ENCODE results near the gene PCCB.
A peak's percentile ranks its signal among the peaks of the same experiment; 100 is the strongest.
"Not testable (repeated sequence)": the region's sequence is repeated elsewhere in the genome, so short reads cannot be mapped to it uniquely, and the experiment has no call there.

PCCB gene

DNA sequence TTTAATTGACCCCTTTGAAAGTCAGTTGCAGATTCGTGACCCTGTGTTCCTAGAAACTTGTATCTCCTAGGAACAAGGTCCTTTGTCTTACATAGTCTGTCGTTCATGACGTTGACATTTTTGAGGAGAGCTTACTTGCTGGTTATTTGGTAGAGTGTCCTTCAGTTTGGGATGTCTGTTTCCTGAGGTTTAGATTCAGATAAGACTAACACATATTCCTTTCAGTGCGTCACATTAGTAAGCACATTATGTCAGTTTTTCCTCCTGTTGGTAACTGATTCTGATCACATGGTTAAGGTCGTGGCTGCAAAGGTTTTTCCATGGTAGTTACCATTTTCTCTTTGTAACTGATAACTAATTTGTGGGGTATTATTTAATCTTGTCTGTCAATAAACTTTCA, 80.8 kb downstream of the PCCB start:
- DNase-seq, result no peak

DNA sequence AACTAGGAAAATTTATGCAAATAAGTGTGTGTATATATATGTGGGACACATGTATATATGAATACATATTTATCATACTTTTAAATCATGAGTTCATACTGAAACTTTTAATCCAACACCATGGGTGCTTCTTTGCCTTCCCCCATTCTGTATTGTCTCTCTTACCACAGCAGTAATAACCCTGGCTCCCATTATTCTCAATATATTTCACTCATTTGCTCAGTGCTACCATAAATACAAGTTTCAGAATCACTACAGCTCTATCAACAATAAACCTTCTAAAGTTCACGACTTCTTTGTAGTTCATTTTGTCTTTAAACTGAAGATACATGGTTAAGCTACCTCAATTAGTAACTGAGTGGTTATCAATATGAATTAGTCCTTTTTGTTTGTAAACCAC, 82.2 kb downstream of the PCCB start:
- DNase-seq, result no peak

DNA sequence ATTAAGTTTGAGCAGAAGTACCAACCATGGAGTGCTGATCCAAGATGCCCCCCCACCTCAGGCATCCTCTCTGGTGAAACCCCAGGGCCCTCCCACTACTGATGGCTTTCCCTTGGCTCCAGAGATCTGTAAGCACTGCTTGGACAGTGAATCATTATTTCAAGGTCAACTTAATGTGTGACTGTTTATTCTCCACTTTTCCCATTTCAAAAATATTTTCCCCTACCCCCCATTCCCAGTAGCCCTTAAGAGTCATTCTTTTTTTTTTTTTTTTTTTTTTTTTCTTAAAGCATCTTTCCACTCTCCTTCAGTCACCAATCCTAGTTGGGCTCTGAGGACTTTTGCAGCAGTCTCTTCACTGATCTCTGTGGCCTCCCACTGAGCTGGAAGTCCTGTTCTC, 82.6 kb downstream of the PCCB start:
- DNase-seq, result no peak

DNA sequence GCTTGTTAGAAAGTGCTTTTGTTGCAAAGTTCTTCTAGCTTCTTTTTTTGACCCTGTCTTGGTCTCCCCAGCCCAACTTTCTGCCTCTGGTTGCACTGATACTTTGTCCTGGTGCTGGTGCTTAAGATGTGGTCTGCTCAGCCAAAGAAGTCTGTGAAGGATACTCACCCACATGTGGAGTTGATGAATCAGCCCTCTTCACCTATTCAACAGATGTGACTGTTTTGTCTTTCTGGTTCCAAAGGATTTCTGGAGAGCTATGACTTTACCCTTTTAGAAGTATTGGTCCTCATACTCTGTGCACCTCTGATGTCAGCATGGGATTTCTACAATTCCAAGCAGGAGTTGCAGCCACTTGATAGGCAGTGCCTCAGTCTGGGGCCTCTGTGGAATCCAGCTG, 84.1 kb downstream of the PCCB start:
- no peak for DNase-seq

DNA sequence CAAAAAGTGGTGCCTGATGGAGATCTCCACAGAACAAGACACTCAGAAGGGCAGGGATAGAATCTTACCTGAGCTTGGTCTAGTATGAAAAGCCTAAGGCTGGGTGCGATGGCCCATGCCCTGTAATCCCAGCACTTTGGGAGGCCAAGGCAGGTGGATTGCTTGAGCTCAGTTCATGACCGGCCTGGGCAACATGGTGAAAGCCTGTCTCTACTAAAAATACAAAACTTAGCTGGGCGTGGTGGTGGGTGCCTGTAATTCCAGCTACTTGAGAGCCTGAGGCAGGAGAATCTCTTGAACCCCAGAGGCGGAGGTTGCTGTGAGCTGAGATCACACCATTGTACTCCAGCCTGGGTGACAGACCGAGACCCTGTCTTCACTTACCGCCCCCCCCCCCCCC, 84.6 kb downstream of the PCCB start:
- DNase-seq, result not testable (repeated sequence)

DNA sequence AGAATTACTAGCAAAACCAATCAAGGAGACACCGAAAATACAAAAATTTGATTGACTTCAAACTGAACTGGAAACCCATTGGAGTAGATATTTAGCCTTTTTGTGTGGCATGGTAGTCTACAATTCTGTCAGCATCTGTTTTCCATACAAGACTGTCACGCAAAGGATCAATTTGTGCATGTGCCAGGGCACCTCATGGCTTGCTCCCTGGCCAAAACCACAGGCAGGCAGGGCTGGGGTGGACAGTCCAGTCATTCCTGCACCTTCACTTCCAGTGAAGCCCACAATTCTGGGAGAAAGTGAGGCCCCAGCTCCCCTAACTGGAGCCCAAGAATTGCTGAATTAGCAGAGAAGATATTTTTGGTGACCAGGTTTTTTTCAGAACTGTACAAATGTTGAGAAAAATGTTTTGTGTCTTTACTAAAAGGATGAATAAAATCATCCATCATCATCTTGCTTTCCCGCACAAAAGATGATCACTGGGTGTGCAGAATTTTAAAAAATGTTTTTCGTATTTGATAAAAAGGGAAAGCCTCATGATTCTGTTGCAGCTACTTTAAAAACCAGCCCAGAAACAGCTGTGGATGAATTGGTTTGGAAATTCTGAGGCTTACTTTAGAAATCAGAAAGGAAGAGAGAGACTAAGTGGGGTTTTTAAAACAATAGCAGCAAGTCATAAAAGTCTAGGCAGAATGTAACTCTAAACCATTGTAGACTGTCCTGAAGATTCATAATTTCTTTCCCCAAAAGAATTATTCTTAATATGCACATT, 86.4 kb downstream of the PCCB start:
- DNase-seq, result peak; percentile 28

GRCh38 chr3:136343446-136343845, 93.3 kb downstream of the PCCB start:
- DNase-seq, result no peak

DNA sequence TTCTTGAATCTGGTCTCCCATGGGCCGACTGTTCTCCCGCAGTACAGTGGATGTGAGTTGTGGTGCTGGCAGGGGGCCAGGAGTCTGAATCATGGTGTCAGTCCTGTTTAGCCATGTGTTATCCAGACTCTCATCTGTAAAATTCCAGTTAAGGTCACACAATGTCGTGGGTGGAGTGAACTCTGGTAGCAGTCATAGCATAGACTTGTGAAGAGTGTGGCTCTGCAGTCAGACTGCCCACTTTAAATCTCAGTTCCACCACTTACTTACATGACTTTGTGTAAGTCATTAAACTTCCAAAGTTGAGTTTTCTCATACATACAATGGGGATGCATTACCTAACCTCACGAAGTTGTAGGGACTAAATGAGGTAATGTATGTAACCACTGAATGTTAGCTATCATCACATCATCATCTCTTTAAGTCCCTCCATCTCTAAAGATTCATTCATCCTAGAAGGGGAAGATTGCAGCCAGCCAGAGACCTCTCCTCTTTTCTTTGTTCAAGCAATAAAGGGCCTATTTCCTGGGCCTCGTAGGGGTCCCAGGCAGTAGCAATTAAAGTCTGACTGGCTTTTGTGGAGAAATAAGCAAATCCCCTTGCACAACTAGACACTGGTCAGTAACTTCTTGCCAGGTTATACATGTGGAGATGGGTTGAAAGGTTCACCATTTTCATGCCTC, 93.9 kb downstream of the PCCB start:
- DNase-seq, result peak; percentile 35

- DNase-seq, result no peak
Observed at GRCh38 chr3:136346486-136346885, 96.3 kb downstream of the PCCB start.

DNA sequence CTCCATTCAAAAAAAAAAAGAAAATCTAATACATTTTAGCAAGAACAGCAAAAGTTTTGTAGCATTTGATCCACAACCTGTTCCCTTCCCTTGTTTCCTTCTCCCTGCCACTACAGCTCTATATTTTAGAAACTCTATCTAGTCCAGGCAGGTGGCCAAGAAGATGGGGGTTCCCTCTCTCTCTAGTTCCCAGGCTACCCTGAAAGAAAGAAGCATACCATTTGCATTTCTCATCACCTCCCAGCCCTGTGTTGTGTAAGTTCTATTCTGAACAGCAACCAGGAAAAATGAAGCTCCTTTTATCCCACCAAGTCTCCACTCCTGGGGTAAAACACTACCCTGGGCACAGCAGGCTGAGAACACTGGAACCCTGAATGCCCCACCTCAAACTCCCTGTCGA, 100.0 kb downstream of the PCCB start:
- no peak for DNase-seq

GRCh38 chr3:136350557-136350956, 100.4 kb downstream of the PCCB start:
- no peak for DNase-seq

- no peak for DNase-seq
Observed at GRCh38 chr3:136351351-136351750, 101.2 kb downstream of the PCCB start.

DNA sequence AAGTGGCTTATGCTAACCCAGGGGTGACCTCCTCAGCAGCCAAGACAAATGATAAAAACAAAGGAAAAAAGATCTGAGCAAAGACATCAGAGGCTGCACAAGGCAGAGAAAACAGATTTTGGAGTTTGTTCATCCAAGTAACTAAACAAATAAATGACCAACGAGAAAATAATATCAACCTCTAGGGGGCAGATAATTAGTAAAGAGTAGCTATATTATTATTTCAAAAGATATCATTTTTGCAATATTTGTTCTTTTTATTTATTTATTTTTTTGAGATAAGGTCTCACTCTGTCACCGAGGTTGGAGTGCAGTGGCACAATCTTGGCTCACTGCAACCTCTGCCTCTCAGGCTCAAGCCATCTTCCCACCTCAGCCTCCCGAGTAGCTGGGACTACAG, 101.8 kb downstream of the PCCB start:
- no peak for DNase-seq

DNA sequence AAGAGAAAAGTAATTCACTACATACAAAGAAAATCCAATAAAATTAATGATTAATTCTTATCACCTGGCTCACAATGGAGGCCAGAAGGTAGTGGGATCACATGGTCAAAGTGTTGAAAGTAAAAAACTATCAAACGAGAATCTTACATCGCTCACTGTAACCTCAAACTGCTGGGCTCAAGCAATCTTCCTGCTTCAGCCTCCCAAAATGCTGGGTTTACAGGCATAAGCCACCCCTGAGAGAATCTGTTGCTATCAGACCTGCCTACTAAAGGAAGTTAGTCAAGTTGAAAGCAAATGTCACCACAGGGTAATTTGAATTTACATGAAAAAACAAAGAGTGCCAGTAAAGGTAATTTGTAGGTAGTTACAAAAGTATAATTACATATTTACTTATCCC, 103.3 kb downstream of the PCCB start:
- no peak for DNase-seq

DNA sequence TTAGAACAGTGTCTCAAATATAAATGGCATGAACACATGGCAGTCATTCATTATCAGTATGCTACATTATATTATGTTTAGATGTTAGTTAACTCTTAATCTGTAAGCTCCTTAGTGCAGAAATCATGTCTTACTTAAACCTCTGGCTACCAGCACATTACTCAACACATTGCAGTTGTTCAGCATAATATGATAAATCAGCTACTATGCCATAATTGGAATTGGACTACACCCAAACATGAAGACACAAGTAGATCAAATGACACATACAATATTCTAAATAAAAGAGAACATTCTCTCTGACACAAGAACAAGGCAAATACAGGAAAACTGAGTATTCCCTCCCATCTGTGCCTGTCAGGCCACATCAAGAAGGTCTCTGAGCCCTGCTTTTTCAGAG, 116.1 kb downstream of the PCCB start:
- DNase-seq, result no peak

DNA sequence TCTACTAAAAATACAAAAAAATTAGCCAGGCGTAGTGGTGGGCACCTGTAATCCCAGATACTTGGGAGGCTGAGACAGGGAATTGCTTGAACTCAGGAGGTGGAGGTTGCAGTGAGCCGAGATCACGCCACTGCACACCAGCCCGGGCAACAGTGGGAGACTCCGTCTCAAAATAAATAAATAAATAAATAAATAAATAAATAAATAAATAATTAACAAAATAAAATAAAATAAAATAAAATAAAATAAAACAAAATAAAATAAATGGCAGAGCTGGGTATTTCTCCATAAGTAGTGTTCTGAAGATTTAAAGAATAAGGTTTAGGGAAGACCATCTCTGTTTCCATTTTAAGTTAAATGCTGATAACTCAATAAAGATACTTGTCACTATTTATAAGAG, 125.7 kb downstream of the PCCB start:
- DNase-seq, result not testable (repeated sequence)

DNA sequence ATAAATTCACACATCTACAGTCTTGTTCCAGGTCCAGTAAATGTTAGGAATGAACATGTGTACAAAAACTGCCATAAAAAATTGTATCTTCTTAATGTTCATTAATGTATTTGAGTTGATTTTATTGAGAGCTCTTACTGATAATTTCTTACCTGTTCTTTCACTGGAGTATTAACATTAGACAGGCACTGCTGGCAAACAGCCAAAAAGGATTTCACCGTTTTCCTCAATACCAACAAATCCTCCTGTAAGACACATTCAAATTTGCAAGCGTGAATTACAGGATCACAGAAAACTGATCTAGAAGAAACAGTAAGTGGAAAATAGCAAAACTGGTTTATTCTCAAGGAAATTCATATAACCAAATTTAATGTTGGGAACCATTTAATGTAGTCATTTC, 127.4 kb downstream of the PCCB start:
- no peak for DNase-seq

- no peak for DNase-seq
Observed at GRCh38 chr3:136378011-136378410, 127.9 kb downstream of the PCCB start.

Measured in right hindlimb (tissue), 1 donor.